Measurements from ENCODE around the gene AKT1. TPM values are rescaled to one million over a fixed set of nuclear protein-coding genes. Genes with fewer than 3 reads are reported as not detected.

The AKT1 gene
- total RNA-seq, 1 experiment from 2014 or later = 118 TPM

GRCh38 chr14:104782808-104783139, 12.8 kb downstream of the AKT1 start:
- no peaks in the 10 kb centered on the region for H3K27me3 Mint-ChIP-seq (ENCODE audit: unreplicated experiment)
- BruUV-seq (replicated peaks) = no TSS peak
- intact Hi-C loops (cut with micrococcal nuclease; ENCODE audit: unreplicated experiment) = no loop called here
- H3K27ac Mint-ChIP-seq (ENCODE audit: unreplicated experiment) = no peak overlapping the region
- no peaks in the 10 kb centered on the region for H3K4me1 Mint-ChIP-seq (ENCODE audit: low read depth, unreplicated experiment)
- CTCF ChIA-PET = no interaction called here
- TF ChIP-seq CTCF (IDR thresholded peaks at IDR 0.05; ENCODE audit: unreplicated experiment) = no peak
- no peaks in the 10 kb centered on the region for H3K9me3 Mint-ChIP-seq (ENCODE audit: low read depth, unreplicated experiment)
- DNase-seq = no peak
- peaks cover 10% of the 10 kb centered on the region for H3K36me3 Mint-ChIP-seq (ENCODE audit: insufficient read depth, unreplicated experiment)
- H3K4me3 Mint-ChIP-seq (ENCODE audit: low read depth, unreplicated experiment) = no peak overlapping the region

DNA sequence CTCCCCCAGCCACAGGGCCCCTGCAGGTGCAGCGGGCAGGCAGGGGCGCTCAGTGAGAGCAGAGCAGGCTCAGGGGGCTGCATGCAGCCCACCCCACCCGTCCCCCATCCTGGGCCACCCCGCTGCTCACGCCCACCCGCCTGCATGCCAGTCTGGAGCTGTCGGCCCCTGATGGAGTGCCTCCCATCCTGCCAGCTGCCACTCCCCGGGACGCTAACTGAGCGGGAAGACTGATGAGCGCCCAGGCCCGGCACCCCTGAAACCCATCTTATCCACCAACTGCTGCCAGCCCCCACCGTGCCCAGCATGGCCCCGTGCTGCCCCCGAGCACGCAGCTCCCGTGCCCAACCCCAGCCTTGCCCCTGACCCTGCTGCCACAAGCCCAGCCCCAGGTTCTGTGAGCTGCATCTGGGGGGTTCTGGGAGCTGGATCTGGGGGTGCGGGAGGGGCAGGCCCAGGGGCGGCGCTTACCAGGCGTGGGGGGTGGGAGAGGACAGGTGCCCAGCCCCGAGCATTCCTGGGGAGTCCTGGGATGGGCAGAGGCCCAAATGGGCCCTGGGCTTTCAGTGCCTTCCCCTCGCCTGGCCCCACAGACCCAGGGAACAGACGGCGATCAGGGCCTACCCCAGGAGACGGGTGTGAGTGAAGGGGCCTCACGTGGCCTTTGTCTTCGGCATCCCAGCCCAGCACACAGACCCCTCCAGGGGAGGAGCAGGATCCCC, 13.3 kb downstream of the AKT1 start:
- H3K4me1 Mint-ChIP-seq (ENCODE audit: low read depth, unreplicated experiment) = no peaks in the 10 kb centered on the region
- peaks cover 10% of the 10 kb centered on the region for H3K36me3 Mint-ChIP-seq (ENCODE audit: insufficient read depth, unreplicated experiment)
- H3K9me3 Mint-ChIP-seq (ENCODE audit: low read depth, unreplicated experiment) = no peaks in the 10 kb centered on the region
- TF ChIP-seq CTCF (IDR thresholded peaks at IDR 0.05; ENCODE audit: unreplicated experiment) = no peak
- intact Hi-C loops (cut with micrococcal nuclease; ENCODE audit: unreplicated experiment) = no loop called here
- H3K27me3 Mint-ChIP-seq (ENCODE audit: unreplicated experiment) = no peaks in the 10 kb centered on the region
- DNase-seq = no peak
- BruUV-seq (replicated peaks) = no TSS peak
- CTCF ChIA-PET = no interaction called here
- H3K27ac Mint-ChIP-seq (ENCODE audit: unreplicated experiment) = no peak overlapping the region
- H3K4me3 Mint-ChIP-seq (ENCODE audit: low read depth, unreplicated experiment) = no peak overlapping the region

GRCh38 chr14:104781271-104782077, 14.1 kb downstream of the AKT1 start:
- intact Hi-C loops (cut with micrococcal nuclease; ENCODE audit: unreplicated experiment) = no loop called here
- BruUV-seq (replicated peaks) = no TSS peak
- Mint-ChIP-seq H3K36me3 (ENCODE audit: insufficient read depth, unreplicated experiment) (peaks cover 14% of the 10 kb centered on the region), H3K9me3 (ENCODE audit: low read depth, unreplicated experiment) (no peaks in the 10 kb centered on the region), H3K4me3 (ENCODE audit: low read depth, unreplicated experiment) (no peak overlapping the region), H3K27me3 (ENCODE audit: unreplicated experiment) (no peaks in the 10 kb centered on the region), H3K27ac (ENCODE audit: unreplicated experiment) (no peak overlapping the region), H3K4me1 (ENCODE audit: low read depth, unreplicated experiment) (no peaks in the 10 kb centered on the region)
- CTCF ChIA-PET = no interaction called here
- TF ChIP-seq CTCF (IDR thresholded peaks at IDR 0.05; ENCODE audit: unreplicated experiment) = no peak
- DNase-seq = no peak

- Mint-ChIP-seq H3K27me3 (ENCODE audit: unreplicated experiment) (no peaks in the 10 kb centered on the region), H3K9me3 (ENCODE audit: low read depth, unreplicated experiment) (no peaks in the 10 kb centered on the region), H3K36me3 (ENCODE audit: insufficient read depth, unreplicated experiment) (peaks cover 14% of the 10 kb centered on the region), H3K4me3 (ENCODE audit: low read depth, unreplicated experiment) (no peak overlapping the region), H3K4me1 (ENCODE audit: low read depth, unreplicated experiment) (no peaks in the 10 kb centered on the region), H3K27ac (ENCODE audit: unreplicated experiment) (no peak overlapping the region)
- intact Hi-C loops (cut with micrococcal nuclease; ENCODE audit: unreplicated experiment) = no loop called here
- TF ChIP-seq CTCF (IDR thresholded peaks at IDR 0.05; ENCODE audit: unreplicated experiment) = no peak
- no TSS peak for BruUV-seq (replicated peaks)
- CTCF ChIA-PET = no interaction called here
- no peak for DNase-seq
Measured at GRCh38 chr14:104780513-104781030, 15.0 kb downstream of the AKT1 start.
